H1 (cell line): Measurements from ENCODE around the gene ARHGEF12. TPM values are rescaled to one million over a fixed set of nuclear protein-coding genes. Genes with fewer than 3 reads are reported as not detected.

ENCODE experiments used
- CTCF ChIA-PET: fragments of 300-600 bp; sonication (Branson Sonifier 250); formaldehyde crosslinking; loops from one replicate; lab custom pipeline; 2021; ENCODE audit not compliant: partially characterized antibody; lab: Charles Lee
- POLR2A ChIA-PET: fragments of 300-600 bp; sonication (Branson Sonifier 250); formaldehyde crosslinking; loops from one replicate; lab custom pipeline; 2021; ENCODE audit warnings: inconsistent platforms; ENCODE audit not compliant: partially characterized antibody; lab: Charles Lee
- DNase-seq, 2 experiments: peaks; one replicate each; pipeline versions ENCODE4 v3.0.0 to v3.0.0-alpha.2; 2010 to 2022; ENCODE audit warnings: low spot score in 2 of 2, low read depth in 1 of 2, mixed read lengths in 1 of 2
- FAIRE-seq: peaks from 2 replicates; lab custom pipeline; 2011; peaks lifted over from hg19 to GRCh38; lab: Jason Lieb, UNC
- H2AFZ ChIP-seq: 2 replicates; pipeline ENCODE4 v1.8.1; 2012; ENCODE audit warnings: low read length, inconsistent platforms
- H2AK5ac ChIP-seq: 2 replicates; pipeline ENCODE4 v1.6.1; 2013; ENCODE audit warnings: low read depth, low read length
- H2BK120ac ChIP-seq: replicated peaks from 2 replicates; pipeline ENCODE3; 2013; ENCODE audit warnings: low read depth, low read length, inconsistent platforms
- H2BK12ac ChIP-seq: 2 replicates; pipeline ENCODE4 v1.6.1; 2013; ENCODE audit warnings: low read depth, low read length
- H2BK15ac ChIP-seq: 2 replicates; pipeline ENCODE4 v1.6.1; 2013; ENCODE audit warnings: low read length
- H2BK20ac ChIP-seq: 2 replicates; pipeline ENCODE4 v1.6.1; 2013; ENCODE audit warnings: low read length
- H2BK5ac ChIP-seq: 2 replicates; pipeline ENCODE4 v1.6.1; 2013; ENCODE audit warnings: low read depth, low read length
- H3K14ac ChIP-seq: 2 replicates; pipeline ENCODE4 v1.6.1; 2013; ENCODE audit warnings: inconsistent platforms; ENCODE audit not compliant: insufficient read length
- H3K18ac ChIP-seq: 2 replicates; pipeline ENCODE4 v1.6.1; 2013; ENCODE audit warnings: low read length; ENCODE audit errors: extremely low read depth
- H3K23ac ChIP-seq: 2 replicates; pipeline ENCODE4 v1.6.1; 2013; ENCODE audit warnings: inconsistent platforms; ENCODE audit not compliant: insufficient read length
- H3K23me2 ChIP-seq: 2 replicates; pipeline ENCODE4 v1.6.1; 2013; ENCODE audit warnings: low read depth, low read length
- H3K27ac ChIP-seq: 2 replicates; pipeline ENCODE4 v1.6.1; 2011; ENCODE audit warnings: low read depth, low read length, inconsistent platforms
- H3K27me3 ChIP-seq, 4 experiments: replicated peaks in 1 of 4; 1 replicate in 1 of 4; 2 replicates in 3 of 4; pipeline versions ENCODE4 v1.6.1 to v1.8.1; 2011 to 2013; ENCODE audit warnings: low read length in 3 of 4, mild to moderate bottlenecking in 3 of 4, inconsistent platforms in 2 of 4, mixed read lengths in 2 of 4, moderate library complexity in 1 of 4; ENCODE audit not compliant: control insufficient read depth in 3 of 4, insufficient read depth in 3 of 4; ENCODE audit errors: extremely low read depth in 1 of 4
- H3K36me3 ChIP-seq, 4 experiments: 2 replicates each; pipeline versions ENCODE4 v1.6.1 to v1.8.1; 2011 to 2013; ENCODE audit warnings: mild to moderate bottlenecking in 4 of 4, low read length in 3 of 4, moderate library complexity in 2 of 4, control low read depth in 1 of 4, inconsistent platforms in 1 of 4; ENCODE audit not compliant: insufficient read depth in 4 of 4, control insufficient read depth in 2 of 4
- H3K4ac ChIP-seq: replicated peaks from 2 replicates; pipeline ENCODE3; 2013; ENCODE audit warnings: low read length, low read depth, mixed read lengths, inconsistent platforms; ENCODE audit not compliant: insufficient read length
- H3K4me1 ChIP-seq, 4 experiments: replicated peaks in 1 of 4; 1 replicate in 1 of 4; 2 replicates in 3 of 4; pipeline versions ENCODE4 v1.6.1 to v1.8.1; 2011 to 2013; ENCODE audit warnings: low read length in 3 of 4, inconsistent platforms in 2 of 4, mixed read lengths in 1 of 4; ENCODE audit not compliant: insufficient read depth in 4 of 4, control insufficient read depth in 3 of 4
- H3K4me2 ChIP-seq, 2 experiments: 2 replicates each; pipeline versions ENCODE4 v1.6.1 to v1.8.1; 2011 to 2013; ENCODE audit warnings: low read depth in 2 of 2, low read length in 2 of 2, control low read depth in 1 of 2, inconsistent platforms in 1 of 2, mild to moderate bottlenecking in 1 of 2; ENCODE audit not compliant: insufficient read depth in 1 of 2
- H3K4me3 ChIP-seq, 4 experiments: fragments of 200-600, 300-600 bp in 1 of 4; sonication (generic), shearing (Covaris generic), sonication (Bioruptor Twin) in 1 of 4; 2 replicates each; pipeline versions ENCODE4 v1.5.1 to v1.8.1; 2011 to 2016; ENCODE audit warnings: low read length in 4 of 4, low read depth in 3 of 4, control low read depth in 2 of 4, inconsistent platforms in 2 of 4, mild to moderate bottlenecking in 2 of 4, mixed read lengths in 1 of 4, moderate library complexity in 1 of 4; ENCODE audit not compliant: insufficient read depth in 2 of 4; ENCODE audit errors: extremely low read depth in 1 of 4
- H3K56ac ChIP-seq: replicated peaks from 2 replicates; pipeline ENCODE3; 2013; ENCODE audit warnings: low read depth, mild to moderate bottlenecking, mixed read lengths, low read length, inconsistent platforms; ENCODE audit not compliant: insufficient read length
- H3K79me1 ChIP-seq: 2 replicates; pipeline ENCODE4 v1.6.1; 2013; ENCODE audit warnings: low read depth, low read length, control low read depth
- H3K79me2 ChIP-seq, 2 experiments: 2 replicates each; pipeline versions ENCODE4 v1.6.1 to v1.8.1; 2012 to 2013; ENCODE audit warnings: low read length in 2 of 2, mild to moderate bottlenecking in 2 of 2, inconsistent platforms in 1 of 2; ENCODE audit not compliant: insufficient read depth in 2 of 2, control insufficient read depth in 1 of 2
- H3K9ac ChIP-seq, 4 experiments: replicated peaks in 1 of 4; 1 replicate in 1 of 4; 2 replicates in 3 of 4; pipeline versions ENCODE4 v1.6.1 to v1.8.1; 2011 to 2013; ENCODE audit warnings: low read depth in 3 of 4, low read length in 3 of 4, control low read depth in 2 of 4, mild to moderate bottlenecking in 2 of 4, moderate library complexity in 2 of 4, inconsistent platforms in 1 of 4; ENCODE audit errors: extremely low read depth in 1 of 4
- H3K9me3 ChIP-seq, 2 experiments: 2 replicates each; pipeline versions ENCODE4 v1.6.1 to v1.8.1; 2012 to 2013; ENCODE audit warnings: mild to moderate bottlenecking in 2 of 2, moderate library complexity in 2 of 2, control low read depth in 1 of 2, inconsistent platforms in 1 of 2, low read depth in 1 of 2, low read length in 1 of 2, mixed read lengths in 1 of 2; ENCODE audit not compliant: insufficient read depth in 2 of 2
- H4K20me1 ChIP-seq, 2 experiments: replicated peaks in 1 of 2; 2 replicates each; pipeline versions ENCODE3 to v1.8.1; 2011 to 2013; ENCODE audit warnings: inconsistent platforms in 2 of 2, low read length in 2 of 2, mild to moderate bottlenecking in 1 of 2; ENCODE audit not compliant: insufficient read depth in 2 of 2, control insufficient read depth in 1 of 2
- H4K5ac ChIP-seq: 2 replicates; pipeline ENCODE4 v1.6.1; 2013; ENCODE audit warnings: low read length, low read depth, mixed read lengths, inconsistent platforms; ENCODE audit not compliant: insufficient read length
- H4K8ac ChIP-seq: 2 replicates; pipeline ENCODE4 v1.8.0; 2013; ENCODE audit warnings: mild to moderate bottlenecking, moderate library complexity, low read length, inconsistent platforms; ENCODE audit not compliant: insufficient read depth; ENCODE audit errors: extremely low read depth
- H4K91ac ChIP-seq: replicated peaks from 2 replicates; pipeline ENCODE3; 2013; ENCODE audit warnings: low read length, mixed read lengths, inconsistent platforms; ENCODE audit not compliant: insufficient read length
- BRCA1 ChIP-seq: IDR thresholded peaks from 2 replicates; pipeline ENCODE4 v1.6.1; 2012; ENCODE audit warnings: low read depth, low read length, improper control_type of control experiment
- WGBS, 2 experiments: shearing (Covaris generic) in 1 of 2; methylation state at CpG; one replicate each; pipeline versions ENCODE4 v1.1.6 to v1.1.7; 2013 to 2015; ENCODE audit warnings: low lambda C conversion rate in 2 of 2, mixed read lengths in 2 of 2, inconsistent platforms in 1 of 2, low coverage in 1 of 2, missing lambda C conversion rate in 1 of 2; ENCODE audit not compliant: insufficient replicate concordance in 2 of 2, insufficient coverage in 1 of 2, insufficient read length in 1 of 2; ENCODE audit errors: extremely low coverage in 1 of 2, missing lambda C conversion rate in 1 of 2; 5-methylcytosine and 5-hydroxymethylcytosine counted together
- polyA plus RNA-seq, 7 experiments: library from polyadenylated mRNA; depleted of rRNA in 3 of 7; stranded (reverse) in 5 of 7; unstranded in 2 of 7; fragments of >200 nt in 5 of 7; fragments of 200-250 nt in 2 of 7; gene quantifications; 1 replicate in 5 of 7; 2 replicates in 1 of 7; 4 replicates in 1 of 7; pipeline versions ENCODE4 v1.2.1 to v1.2.3, GENCODE V29; 2011 to 2013; ENCODE audit warnings: missing spikeins in 2 of 7, mixed read lengths in 2 of 7
- total RNA-seq: library from RNA; stranded (reverse); fragmentation: NEBNext Ultra II Directional; extraction: Animal tissue kit (Norgen Biotek cat#: 25700); gene quantifications from 2 replicates; pipeline ENCODE4 v1.2.1, GENCODE V29; 2021

Gene ARHGEF12
- total and polyA plus RNA-seq, 2 of the 8 experiments (the other 6 are each of a cell fraction or from before 2014, with no cell fraction given) = 5.1 to 33.7 TPM

GRCh38 chr11:120352405-120352804, 16.2 kb downstream of the ARHGEF12 start:
- Histone ChIP-seq H3K27me3 (no peaks in the 10 kb centered on the region), H2BK5ac (no peak overlapping the region), H3K23me2 (no peaks in the 10 kb centered on the region), H3K56ac (no peak overlapping the region), H4K5ac (no peak overlapping the region), H3K4me2 (no peak overlapping the region), H3K14ac (no peak overlapping the region), H2AK5ac (no peak overlapping the region), H3K23ac (no peak overlapping the region), H3K9ac (no peak overlapping the region), H3K9me3 (no peaks in the 10 kb centered on the region), H2BK12ac (no peak overlapping the region), H2AFZ (no peak overlapping the region), H3K27ac (no peak overlapping the region), H4K91ac (no peak overlapping the region), H3K79me2 (peaks cover 0 to 78% of the 10 kb centered on the region in 2 experiments; a peak in 2 of 4 replicates), H3K4ac (no peak overlapping the region), H2BK15ac (no peak overlapping the region), H3K4me1 (peaks cover 0 to 3% (median 0%) of the 10 kb centered on the region in 4 experiments; a peak in 1 of 7 replicates), H3K36me3 (no peaks in the 10 kb centered on the region), H4K20me1 (peaks cover 0 to 4% of the 10 kb centered on the region in 2 experiments), H3K79me1 (peaks cover 4% of the 10 kb centered on the region; the same call in 1 of the 2 replicates), H2BK120ac (no peak overlapping the region), H2BK20ac (no peak overlapping the region), H3K18ac (no peak overlapping the region), H4K8ac (no peak overlapping the region), H3K4me3 (no peak overlapping the region)
- WGBS, 2 experiments = 72% methylated on average over 6 of the region's 6 CpGs; no CpG with 5 or more reads in 1 of the 2 experiments
- POLR2A ChIA-PET = no interaction called here
- DNase-seq (no peak), FAIRE-seq (no peak)
- CTCF ChIA-PET = no interaction called here
- TF ChIP-seq BRCA1 = no peak
